HG02943 (cell line): ENCODE data around the gene PPM1H.
"Not testable (repeated sequence)": the region's sequence is repeated elsewhere in the genome, so short reads cannot be mapped to it uniquely, and the experiment has no call there.

Experiments
- ATAC-seq: cut with Tn5 transposase; IDR thresholded peaks from one replicate; pipeline ENCODE4 v1.9.1; 2021; ENCODE audit warnings: mild to moderate bottlenecking, low read depth, moderate library complexity; ENCODE audit not compliant: unreplicated experiment

Gene PPM1H

DNA sequence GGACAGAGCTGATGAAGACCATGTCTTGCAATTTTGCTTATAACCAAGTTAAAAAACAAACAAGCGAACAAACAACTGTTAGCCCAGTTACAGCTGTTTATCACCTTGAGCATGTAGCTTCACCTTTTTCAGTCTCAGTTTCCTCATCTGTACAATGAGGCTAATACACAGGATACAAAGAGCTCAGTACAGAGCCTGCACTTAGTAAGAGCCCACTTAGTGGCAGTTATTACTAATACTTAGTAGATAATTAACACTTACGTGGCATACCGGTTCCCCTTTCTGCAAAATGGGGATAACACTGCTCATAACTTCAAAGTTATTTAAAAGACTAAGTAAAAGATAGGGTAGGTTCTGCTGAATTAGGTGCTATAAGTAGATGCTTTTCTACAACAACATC lies 240.3 kb downstream of the PPM1H start:
- ATAC-seq = no peak

DNA sequence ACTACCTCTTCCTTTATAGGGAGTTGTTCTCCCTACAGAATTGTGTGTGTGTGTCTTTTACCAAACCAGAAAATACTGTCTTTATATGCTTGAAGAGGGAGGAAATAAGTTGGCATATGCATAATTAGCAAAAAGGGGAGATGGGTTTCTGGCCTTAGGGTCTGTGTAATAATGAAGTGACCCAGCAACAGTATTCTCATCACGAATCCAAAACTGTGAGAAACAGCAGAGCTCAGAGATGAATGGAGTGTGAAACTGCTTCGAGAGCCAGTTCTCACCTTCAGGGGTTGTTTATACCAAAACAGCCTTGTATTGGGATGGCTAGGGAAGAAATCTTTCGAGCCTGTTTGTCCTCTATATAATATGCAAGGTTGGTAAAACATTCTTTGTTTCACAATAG lies 240.8 kb downstream of the PPM1H start:
- no peak for ATAC-seq

DNA sequence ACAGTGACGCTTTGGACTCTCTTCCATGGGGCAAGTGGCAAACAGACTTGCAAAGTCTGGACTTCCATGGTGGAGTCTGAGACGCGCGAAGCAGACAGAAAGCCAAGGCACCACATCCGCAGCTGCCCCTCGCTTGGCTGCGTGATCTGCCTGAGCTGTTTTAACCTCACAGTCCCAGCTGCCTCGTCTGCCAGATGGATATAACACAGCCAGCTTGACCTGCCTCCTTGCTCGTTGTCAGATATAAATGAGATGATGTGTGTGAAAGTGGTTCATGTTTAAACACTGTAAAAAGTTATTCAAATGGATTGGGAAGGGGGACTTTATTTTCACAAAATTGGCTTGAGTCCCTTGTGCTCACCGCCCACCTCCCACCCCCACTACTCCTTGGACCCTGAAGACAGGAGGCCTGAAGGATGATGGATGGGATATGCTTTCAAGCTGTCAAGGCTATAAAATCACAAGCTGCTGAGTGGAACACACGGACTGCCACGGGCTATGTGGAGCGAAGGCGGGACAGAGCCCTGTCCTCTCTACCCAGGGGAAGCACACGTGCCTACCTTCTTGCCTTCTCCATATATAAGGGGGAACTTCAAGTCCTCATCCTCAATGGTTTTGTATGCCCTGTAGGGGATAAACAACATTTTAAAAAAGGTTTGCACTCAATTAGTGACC lies 241.4 kb downstream of the PPM1H start:
- no peak for ATAC-seq

DNA sequence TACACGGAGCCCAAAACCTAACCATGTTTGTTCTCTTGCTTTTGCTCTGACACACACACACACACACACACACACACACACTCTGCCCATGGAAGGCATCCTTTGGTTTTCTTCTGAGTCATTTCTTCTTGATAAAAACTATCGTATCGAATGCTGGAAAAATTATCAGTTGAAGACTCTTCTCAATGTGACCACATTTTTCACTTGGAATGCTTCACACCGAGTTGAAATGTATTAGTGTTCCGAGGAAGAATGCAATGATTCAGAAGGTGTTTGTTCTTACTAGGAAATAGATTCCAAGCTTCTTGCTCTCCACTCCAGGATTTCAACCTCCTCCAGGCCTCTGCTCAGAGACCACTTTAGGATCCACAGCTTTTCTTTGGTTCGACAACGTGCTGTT lies 242.1 kb downstream of the PPM1H start:
- no peak for ATAC-seq

DNA sequence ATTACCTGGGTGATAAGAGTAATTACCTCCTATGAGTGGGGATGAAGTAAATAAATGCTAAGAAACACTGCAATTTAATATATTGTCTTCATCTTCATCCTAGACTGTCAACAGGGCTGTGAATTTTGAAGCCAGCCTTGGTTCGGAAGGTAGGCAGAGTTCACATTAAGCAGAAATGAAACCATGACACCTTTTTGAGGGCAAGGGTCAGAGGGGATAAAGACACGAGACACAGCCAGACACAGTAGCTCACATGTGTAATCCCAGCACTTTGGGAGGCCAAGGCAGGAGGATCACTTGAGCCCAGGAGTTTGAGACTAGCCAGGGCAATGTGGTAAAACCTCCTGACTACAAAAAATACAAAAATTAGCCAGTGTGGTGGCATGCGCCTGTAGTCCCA lies 243.6 kb downstream of the PPM1H start:
- no peak for ATAC-seq

DNA sequence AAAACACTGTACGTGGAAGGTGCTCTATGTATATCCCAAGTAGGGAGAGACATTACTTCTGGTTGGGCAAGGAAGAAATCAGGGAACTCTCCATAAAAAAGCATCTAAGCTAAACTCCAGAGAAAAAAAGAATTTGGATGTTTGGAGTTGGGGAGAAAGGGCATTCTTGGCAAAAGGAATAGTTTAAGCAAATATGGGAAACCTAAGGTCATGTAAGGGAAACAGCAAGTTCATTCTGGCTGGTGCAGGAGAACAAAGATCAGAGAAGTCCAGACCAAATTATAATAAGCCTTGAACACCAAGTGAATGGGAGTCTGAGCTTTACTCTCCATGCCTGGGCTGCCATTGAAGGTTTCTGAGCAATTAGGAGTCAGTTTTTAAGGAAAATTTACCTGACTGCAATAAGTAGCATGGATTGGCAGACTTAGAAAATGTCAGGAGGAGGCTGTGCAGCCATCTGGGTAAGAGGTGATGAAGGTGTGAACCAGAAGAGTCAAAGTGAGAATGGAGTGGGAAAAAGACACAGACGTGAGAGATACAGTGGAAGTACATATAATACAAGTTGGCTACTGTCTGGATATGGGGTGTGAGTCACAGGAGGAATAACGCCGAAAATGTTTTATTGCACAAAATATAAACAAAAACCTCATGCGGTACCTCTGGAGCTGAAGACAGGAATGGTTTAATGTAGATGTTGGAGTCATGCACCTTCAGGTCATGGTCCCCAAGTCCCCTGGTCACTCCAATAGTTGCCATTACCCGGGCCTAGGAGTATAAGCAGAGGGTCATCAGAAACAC lies 245.7 kb downstream of the PPM1H start:
- ATAC-seq = no peak

DNA sequence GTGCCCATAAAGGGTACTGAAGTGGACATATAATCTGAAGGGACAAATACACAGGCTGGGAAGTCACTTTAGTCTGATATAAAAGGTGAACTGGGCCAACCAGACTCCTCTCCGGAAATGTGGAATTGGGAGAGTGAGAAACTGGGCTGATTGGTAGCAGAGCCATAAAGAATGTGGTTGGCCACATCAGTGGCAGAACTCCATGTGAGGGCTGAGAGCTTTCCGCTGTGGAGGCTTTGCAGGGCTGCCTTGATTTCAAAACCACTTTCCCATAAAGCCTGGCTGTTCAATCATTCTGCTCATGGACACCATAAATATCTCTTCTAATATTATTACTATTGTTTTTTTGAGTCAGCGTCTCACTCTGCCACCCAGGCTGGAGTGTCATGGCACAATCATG lies 248.0 kb downstream of the PPM1H start:
- no peak for ATAC-seq

DNA sequence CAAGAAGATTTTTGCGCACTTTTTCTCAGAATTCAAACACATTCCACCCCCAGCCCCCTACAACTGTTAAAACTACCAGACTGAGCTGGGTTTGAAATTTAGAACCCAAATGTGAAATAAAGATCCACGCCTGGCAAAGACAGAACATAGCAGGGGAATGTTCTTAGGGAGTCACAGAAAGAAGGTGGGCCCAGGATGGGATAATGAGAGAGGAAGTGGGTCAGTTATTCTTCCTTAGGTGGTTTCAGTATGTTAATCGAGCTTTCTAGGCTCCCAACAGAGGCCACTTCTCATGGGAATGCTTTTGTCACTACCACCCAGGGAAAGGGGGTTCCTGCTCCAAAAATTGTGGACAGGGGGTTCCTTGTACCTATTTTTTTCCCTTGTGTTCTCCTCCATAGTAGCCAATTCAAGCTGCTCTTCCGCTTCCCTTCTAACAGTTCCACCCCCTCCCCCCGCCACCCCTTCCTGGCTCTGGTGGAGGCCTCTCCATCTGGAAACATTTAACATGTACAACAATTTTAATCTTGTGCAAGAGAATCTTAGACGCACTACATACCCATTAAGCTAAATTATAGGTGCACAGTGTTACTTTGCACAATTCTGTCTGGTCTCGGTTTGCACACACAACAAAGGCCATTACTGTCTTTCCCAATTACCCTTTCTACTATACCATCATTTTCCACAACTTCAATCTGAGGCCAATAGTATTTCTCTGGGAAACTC lies 250.2 kb downstream of the PPM1H start:
- ATAC-seq = no peak

DNA sequence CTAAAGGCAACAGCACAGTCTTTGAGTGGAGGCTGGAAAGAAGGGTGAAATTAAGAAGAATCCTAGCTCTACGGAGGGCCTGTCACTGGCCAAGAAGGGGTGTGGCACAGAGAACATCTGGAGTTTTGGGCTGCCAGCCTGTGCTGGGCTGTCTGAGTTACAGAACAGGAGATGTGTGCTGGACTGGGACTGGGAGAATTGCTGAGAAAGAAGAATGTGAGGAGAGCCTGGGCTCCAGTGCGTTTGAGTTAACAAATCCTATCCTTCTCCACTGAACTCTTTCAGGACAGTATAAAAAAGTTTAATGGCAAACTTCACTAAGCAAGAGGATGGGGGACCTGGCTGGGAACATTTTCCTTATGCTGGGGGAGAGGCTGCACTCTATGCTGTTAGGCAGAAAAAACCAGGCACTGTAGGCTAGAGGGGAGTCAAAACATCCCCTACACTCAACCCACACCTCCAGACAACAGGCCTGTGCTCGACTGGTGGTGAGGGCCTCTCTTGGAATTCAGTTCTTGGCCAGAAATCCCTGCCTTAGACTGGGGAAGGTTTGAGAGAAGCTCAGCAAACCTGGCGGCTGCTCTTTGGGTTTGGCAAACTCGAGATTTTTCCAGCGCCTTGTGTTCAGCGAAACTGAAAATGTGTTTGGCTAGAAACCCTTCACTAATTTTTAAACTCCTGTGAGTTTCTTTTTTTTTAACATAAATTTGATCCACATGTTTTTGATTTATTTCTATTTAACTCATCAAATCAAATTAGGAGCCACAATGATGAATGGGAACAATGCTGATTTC lies 251.0 kb downstream of the PPM1H start:
- ATAC-seq = no peak

DNA sequence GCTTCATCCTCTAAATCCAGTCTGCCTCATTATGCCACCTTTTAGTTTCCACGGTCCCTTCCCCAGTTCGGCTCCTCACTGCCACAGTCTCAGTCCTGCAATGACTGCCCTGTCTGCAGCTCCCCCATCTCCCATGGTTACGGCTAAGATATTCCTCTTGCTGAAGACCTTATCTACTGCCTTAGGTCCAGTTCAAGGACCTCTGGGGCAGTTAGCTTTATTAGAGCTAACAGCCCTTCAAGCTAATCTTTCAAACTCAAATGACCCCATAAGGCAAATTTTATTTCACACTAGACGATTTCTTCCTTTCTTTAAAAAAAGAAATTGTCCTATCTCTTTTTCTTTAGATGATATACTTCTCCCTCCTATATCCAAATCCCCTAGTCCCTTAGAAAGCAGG lies 253.6 kb downstream of the PPM1H start:
- no peak for ATAC-seq

DNA sequence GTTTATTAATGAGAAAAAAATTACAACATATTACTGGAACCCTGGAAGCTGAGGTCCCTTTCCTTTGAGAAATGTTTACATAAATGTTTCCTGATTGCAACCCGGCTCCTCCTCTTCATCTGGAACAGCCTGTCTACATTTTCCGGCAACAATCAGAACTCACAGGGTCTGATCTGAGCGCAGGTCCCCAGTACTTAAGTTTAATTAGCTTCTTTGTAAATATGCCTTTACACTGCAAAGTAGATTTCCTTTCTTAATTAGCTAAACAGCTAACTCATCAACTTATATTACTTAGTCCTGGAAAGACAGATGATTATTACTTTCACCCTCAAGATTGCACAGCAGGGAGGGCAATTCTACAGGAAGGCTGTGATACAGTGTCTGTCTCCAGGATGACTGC lies 255.3 kb downstream of the PPM1H start:
- ATAC-seq = no peak

DNA sequence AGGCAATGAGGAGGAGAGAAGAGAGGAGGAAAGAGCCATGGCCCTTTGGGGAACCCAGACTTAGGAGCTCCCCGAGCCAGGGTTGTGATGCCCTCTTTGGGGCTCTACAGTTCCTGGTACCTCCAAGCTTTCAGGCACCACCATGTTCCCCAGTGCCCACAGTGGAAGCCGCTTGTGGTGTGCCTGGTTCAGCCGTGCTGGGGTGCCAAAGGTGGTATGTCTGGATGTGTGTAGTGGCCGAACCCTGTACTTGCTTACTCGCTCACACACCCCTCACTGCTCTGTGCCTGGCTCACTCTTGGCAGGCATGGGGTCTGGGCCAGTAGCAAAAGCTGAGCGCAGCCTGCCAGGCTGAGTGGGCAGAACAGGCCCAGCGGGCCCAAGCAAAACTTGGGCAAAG lies 257.6 kb downstream of the PPM1H start:
- no peak for ATAC-seq

DNA sequence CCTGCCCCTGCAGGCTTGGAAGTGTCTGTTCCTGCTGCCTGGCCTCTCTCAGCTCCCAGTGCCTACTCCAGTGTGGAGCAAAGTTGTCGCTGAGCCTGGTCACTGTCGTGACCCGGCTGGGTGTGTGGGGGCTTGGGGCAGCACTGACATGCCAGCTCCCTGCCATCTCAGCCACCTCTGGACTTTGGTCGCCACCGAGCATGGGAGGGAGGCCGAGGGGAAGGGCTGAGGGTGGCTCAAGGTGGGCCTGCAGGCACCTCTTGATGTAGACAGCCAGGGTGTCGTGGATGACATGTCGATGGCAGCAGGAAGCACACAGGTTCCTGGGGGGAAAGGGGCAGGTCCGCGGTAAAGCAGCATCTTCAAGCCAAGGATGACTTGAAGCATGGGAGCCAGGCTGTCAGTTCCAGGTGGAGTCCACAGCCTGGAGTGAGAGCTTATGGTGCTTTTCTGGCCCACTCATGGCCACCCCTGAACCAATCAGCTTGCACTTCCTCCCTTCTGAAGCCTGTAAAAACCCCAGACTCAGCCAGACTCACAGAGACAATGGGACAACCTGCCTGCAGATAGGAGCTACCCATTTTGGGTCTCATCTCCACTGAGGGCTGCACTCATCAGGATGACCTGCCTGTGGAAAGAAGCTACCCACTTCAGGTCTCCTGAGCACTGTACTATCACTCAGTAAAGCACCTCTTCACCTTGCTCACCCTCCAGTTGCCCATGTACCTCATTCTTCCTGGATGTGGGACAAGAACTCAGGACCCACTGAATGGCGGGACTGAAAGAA lies 258.2 kb downstream of the PPM1H start:
- no peak for ATAC-seq

DNA sequence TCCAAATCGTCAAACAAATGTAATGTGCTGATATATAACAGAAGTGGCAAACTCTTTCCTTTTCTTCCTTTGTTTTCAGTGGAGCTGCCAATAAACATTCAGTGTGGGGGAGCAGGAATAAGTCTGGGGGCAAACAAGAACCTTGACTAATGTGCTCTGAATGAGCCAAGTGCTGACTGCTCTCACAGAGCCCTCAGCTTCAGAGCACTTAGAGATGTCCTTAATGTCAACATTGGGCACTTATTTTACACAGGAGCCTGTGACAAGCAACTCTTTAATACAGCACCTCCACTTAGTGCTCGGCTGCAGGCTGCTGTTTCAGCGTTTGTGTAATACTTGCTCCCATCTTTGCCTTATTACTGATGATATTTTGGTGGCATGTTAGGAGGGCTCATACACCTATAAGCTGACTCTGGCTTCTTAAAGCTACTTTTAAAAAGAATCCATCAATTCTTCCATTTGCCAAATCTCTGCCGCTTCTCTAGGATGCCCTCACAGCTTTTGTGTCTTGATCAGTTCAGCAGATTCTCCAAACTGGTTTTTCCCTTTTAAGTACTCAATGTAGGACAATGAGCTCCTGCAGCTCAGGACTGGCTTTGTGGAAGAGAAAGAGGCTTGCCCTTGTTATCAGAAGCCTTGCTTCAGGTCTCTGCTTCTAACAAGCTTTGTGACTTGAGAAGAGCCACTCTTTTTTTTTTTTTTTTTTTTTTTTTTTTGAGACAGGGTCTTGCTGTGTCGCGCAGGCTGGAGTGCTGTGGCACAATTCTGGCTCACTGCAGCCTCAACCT lies 261.7 kb downstream of the PPM1H start:
- ATAC-seq = no peak

DNA sequence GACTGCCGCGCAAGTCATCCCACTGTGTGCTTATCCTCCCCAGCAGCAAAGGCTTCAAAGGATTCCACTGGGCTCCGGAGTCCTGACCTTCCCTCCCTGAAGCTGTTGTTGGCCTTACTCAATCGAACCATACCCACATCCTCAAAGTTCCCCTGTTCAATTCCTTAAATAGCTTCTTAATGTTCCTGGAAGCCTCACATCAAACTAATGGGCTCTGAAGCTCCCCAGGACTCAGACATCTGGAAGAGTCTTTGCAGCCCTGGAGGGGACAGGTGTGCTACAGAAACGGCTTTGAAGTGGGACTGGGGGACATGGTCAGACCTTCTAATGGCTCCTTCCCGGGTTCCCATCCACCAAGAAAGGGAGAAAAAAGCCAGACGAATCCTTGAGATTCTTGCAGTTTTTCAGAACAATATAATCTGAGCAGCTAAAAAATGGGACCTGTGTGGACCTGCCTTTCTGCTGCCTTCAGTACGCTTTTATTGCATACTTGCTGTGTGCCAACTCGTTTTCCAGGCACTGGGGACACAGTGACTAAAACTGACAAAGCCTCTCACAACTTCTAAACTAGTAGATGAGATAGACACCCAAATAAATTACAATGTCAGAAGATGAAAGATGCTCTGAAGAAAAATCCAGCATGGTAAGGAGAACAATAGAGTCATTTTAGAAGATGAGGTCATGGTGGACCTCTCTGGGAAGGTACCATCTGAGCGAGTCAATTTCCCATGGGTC lies 263.8 kb downstream of the PPM1H start:
- ATAC-seq = no peak

DNA sequence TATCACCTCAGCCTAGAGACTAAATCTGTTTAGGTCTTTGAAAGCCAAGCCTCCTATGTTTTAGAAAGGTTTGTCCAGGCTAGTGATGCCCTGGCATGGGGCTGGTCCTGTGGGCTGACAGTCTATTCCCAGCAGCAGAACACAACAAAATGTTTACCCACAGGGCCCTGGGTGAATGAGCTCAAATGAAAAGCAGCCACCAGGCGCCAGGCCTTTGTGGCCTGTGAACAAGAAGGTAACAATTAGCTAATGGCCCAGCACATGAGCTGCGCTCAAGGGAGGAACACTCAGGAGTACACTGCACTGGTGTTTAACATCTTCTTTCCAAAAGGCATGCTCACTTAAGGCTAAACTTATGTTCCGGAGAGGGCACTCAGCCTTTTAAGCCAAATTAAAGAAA lies 266.2 kb downstream of the PPM1H start:
- ATAC-seq = no peak

DNA sequence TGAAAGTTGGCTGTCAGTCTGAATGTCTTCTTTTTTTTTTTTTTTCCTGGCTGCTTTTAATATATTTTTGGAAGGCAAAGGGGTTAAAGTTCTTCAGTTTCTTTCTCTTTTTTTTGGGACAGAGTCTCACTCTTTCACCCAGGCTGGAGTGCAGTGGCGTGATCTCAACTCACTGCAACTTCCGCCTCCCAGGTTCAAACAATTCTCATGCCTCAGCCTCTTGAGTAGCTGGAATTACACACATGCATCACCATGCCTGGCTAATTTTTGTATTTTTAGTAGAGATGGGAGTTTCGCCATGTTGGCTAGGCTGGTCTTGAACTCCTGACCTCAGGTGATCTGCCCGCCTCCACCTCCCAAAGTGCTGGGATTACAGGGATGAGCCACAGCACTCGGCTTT lies 270.0 kb downstream of the PPM1H start:
- ATAC-seq = not testable (repeated sequence)

DNA sequence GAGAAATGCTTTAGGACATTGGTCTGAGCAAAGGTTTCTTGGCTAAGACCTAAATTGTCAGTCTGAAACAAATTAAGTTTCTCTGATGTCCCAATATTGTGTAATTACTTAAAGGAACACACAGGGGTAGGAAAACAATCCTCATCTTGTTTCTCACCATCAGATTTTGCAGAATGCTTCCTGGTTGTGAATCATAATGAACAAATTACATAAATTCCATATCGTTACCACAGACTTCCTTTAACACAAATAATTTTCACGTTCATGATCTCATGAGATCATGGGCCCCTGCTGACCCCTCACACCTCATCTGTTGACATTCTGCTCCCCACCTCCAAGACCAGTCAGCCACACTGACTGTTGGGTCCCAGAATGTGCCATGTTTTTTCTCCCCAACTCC lies 274.2 kb downstream of the PPM1H start:
- ATAC-seq = no peak
